Esophagus squamous epithelium (tissue), 4 donors: Measurements from ENCODE around the gene EIF4EBP3.
A peak's percentile ranks its signal among the peaks of the same experiment; 100 is the strongest.

Experiments used
- CTCF ChIP-seq, 6 experiments: fragments of 450-650 bp in 4 of 6; fragments of 200-600 bp in 2 of 6; sonication (generic) in 2 of 6; IDR thresholded peaks; one replicate each; pipeline ENCODE4 v1.5.1; 2016 to 2019; ENCODE audit warnings: antibody characterized with exemption in 6 of 6, mild to moderate bottlenecking in 4 of 6, moderate library complexity in 4 of 6
- POLR2A ChIP-seq, 4 donors: fragments of 450-650 bp; IDR thresholded peaks; one replicate each; pipeline ENCODE4 v1.6.1; 2017; ENCODE audit warnings: antibody characterized with exemption in 4 of 4, mild to moderate bottlenecking in 4 of 4, moderate library complexity in 3 of 4

- TF ChIP-seq CTCF (IDR thresholded peaks at IDR 0.05) = peak in 1 of 6 experiments; percentile 19
- peak in 3 of 4 donors; percentile 83 to 86 (median 84) for TF ChIP-seq POLR2A (IDR thresholded peaks at IDR 0.05)
Observed at GRCh38 chr5:140564196-140565023, 16.9 kb downstream of the EIF4EBP3 start, which contains the start of the genes APBB3 and SLC35A4.
